H1 (cell line): Measurements from ENCODE around the gene RMRP. TPM values are rescaled to one million over a fixed set of nuclear protein-coding genes. Genes with fewer than 3 reads are reported as not detected.
A peak's percentile ranks its signal among the peaks of the same experiment; 100 is the strongest.

ENCODE experiments used
- CTCF ChIA-PET: fragments of 300-600 bp; sonication (Branson Sonifier 250); formaldehyde crosslinking; loops from one replicate; lab custom pipeline; 2021; ENCODE audit not compliant: partially characterized antibody; lab: Charles Lee
- POLR2A ChIA-PET: fragments of 300-600 bp; sonication (Branson Sonifier 250); formaldehyde crosslinking; loops from one replicate; lab custom pipeline; 2021; ENCODE audit warnings: inconsistent platforms; ENCODE audit not compliant: partially characterized antibody; lab: Charles Lee
- DNase-seq, 2 experiments: peaks; one replicate each; pipeline versions ENCODE4 v3.0.0 to v3.0.0-alpha.2; 2010 to 2022; ENCODE audit warnings: low spot score in 2 of 2, low read depth in 1 of 2, mixed read lengths in 1 of 2
- FAIRE-seq: peaks from 2 replicates; lab custom pipeline; 2011; peaks lifted over from hg19 to GRCh38; lab: Jason Lieb, UNC
- H2AFZ ChIP-seq: 2 replicates; pipeline ENCODE4 v1.8.1; 2012; ENCODE audit warnings: low read length, inconsistent platforms
- H2AK5ac ChIP-seq: 2 replicates; pipeline ENCODE4 v1.6.1; 2013; ENCODE audit warnings: low read depth, low read length
- H2BK120ac ChIP-seq: replicated peaks from 2 replicates; pipeline ENCODE3; 2013; ENCODE audit warnings: low read depth, low read length, inconsistent platforms
- H2BK12ac ChIP-seq: 2 replicates; pipeline ENCODE4 v1.6.1; 2013; ENCODE audit warnings: low read depth, low read length
- H2BK15ac ChIP-seq: 2 replicates; pipeline ENCODE4 v1.6.1; 2013; ENCODE audit warnings: low read length
- H2BK20ac ChIP-seq: 2 replicates; pipeline ENCODE4 v1.6.1; 2013; ENCODE audit warnings: low read length
- H2BK5ac ChIP-seq: 2 replicates; pipeline ENCODE4 v1.6.1; 2013; ENCODE audit warnings: low read depth, low read length
- H3K14ac ChIP-seq: 2 replicates; pipeline ENCODE4 v1.6.1; 2013; ENCODE audit warnings: inconsistent platforms; ENCODE audit not compliant: insufficient read length
- H3K18ac ChIP-seq: 2 replicates; pipeline ENCODE4 v1.6.1; 2013; ENCODE audit warnings: low read length; ENCODE audit errors: extremely low read depth
- H3K23ac ChIP-seq: 2 replicates; pipeline ENCODE4 v1.6.1; 2013; ENCODE audit warnings: inconsistent platforms; ENCODE audit not compliant: insufficient read length
- H3K23me2 ChIP-seq: 2 replicates; pipeline ENCODE4 v1.6.1; 2013; ENCODE audit warnings: low read depth, low read length
- H3K27ac ChIP-seq: 2 replicates; pipeline ENCODE4 v1.6.1; 2011; ENCODE audit warnings: low read depth, low read length, inconsistent platforms
- H3K27me3 ChIP-seq, 4 experiments: replicated peaks in 1 of 4; 1 replicate in 1 of 4; 2 replicates in 3 of 4; pipeline versions ENCODE4 v1.6.1 to v1.8.1; 2011 to 2013; ENCODE audit warnings: low read length in 3 of 4, mild to moderate bottlenecking in 3 of 4, inconsistent platforms in 2 of 4, mixed read lengths in 2 of 4, moderate library complexity in 1 of 4; ENCODE audit not compliant: control insufficient read depth in 3 of 4, insufficient read depth in 3 of 4; ENCODE audit errors: extremely low read depth in 1 of 4
- H3K36me3 ChIP-seq, 4 experiments: 2 replicates each; pipeline versions ENCODE4 v1.6.1 to v1.8.1; 2011 to 2013; ENCODE audit warnings: mild to moderate bottlenecking in 4 of 4, low read length in 3 of 4, moderate library complexity in 2 of 4, control low read depth in 1 of 4, inconsistent platforms in 1 of 4; ENCODE audit not compliant: insufficient read depth in 4 of 4, control insufficient read depth in 2 of 4
- H3K4ac ChIP-seq: replicated peaks from 2 replicates; pipeline ENCODE3; 2013; ENCODE audit warnings: low read length, low read depth, mixed read lengths, inconsistent platforms; ENCODE audit not compliant: insufficient read length
- H3K4me1 ChIP-seq, 4 experiments: replicated peaks in 1 of 4; 1 replicate in 1 of 4; 2 replicates in 3 of 4; pipeline versions ENCODE4 v1.6.1 to v1.8.1; 2011 to 2013; ENCODE audit warnings: low read length in 3 of 4, inconsistent platforms in 2 of 4, mixed read lengths in 1 of 4; ENCODE audit not compliant: insufficient read depth in 4 of 4, control insufficient read depth in 3 of 4
- H3K4me2 ChIP-seq, 2 experiments: 2 replicates each; pipeline versions ENCODE4 v1.6.1 to v1.8.1; 2011 to 2013; ENCODE audit warnings: low read depth in 2 of 2, low read length in 2 of 2, control low read depth in 1 of 2, inconsistent platforms in 1 of 2, mild to moderate bottlenecking in 1 of 2; ENCODE audit not compliant: insufficient read depth in 1 of 2
- H3K4me3 ChIP-seq, 4 experiments: fragments of 200-600, 300-600 bp in 1 of 4; sonication (generic), shearing (Covaris generic), sonication (Bioruptor Twin) in 1 of 4; 2 replicates each; pipeline versions ENCODE4 v1.5.1 to v1.8.1; 2011 to 2016; ENCODE audit warnings: low read length in 4 of 4, low read depth in 3 of 4, control low read depth in 2 of 4, inconsistent platforms in 2 of 4, mild to moderate bottlenecking in 2 of 4, mixed read lengths in 1 of 4, moderate library complexity in 1 of 4; ENCODE audit not compliant: insufficient read depth in 2 of 4; ENCODE audit errors: extremely low read depth in 1 of 4
- H3K56ac ChIP-seq: replicated peaks from 2 replicates; pipeline ENCODE3; 2013; ENCODE audit warnings: low read depth, mild to moderate bottlenecking, mixed read lengths, low read length, inconsistent platforms; ENCODE audit not compliant: insufficient read length
- H3K79me1 ChIP-seq: 2 replicates; pipeline ENCODE4 v1.6.1; 2013; ENCODE audit warnings: low read depth, low read length, control low read depth
- H3K79me2 ChIP-seq, 2 experiments: 2 replicates each; pipeline versions ENCODE4 v1.6.1 to v1.8.1; 2012 to 2013; ENCODE audit warnings: low read length in 2 of 2, mild to moderate bottlenecking in 2 of 2, inconsistent platforms in 1 of 2; ENCODE audit not compliant: insufficient read depth in 2 of 2, control insufficient read depth in 1 of 2
- H3K9ac ChIP-seq, 4 experiments: replicated peaks in 1 of 4; 1 replicate in 1 of 4; 2 replicates in 3 of 4; pipeline versions ENCODE4 v1.6.1 to v1.8.1; 2011 to 2013; ENCODE audit warnings: low read depth in 3 of 4, low read length in 3 of 4, control low read depth in 2 of 4, mild to moderate bottlenecking in 2 of 4, moderate library complexity in 2 of 4, inconsistent platforms in 1 of 4; ENCODE audit errors: extremely low read depth in 1 of 4
- H3K9me3 ChIP-seq, 2 experiments: 2 replicates each; pipeline versions ENCODE4 v1.6.1 to v1.8.1; 2012 to 2013; ENCODE audit warnings: mild to moderate bottlenecking in 2 of 2, moderate library complexity in 2 of 2, control low read depth in 1 of 2, inconsistent platforms in 1 of 2, low read depth in 1 of 2, low read length in 1 of 2, mixed read lengths in 1 of 2; ENCODE audit not compliant: insufficient read depth in 2 of 2
- H4K20me1 ChIP-seq, 2 experiments: replicated peaks in 1 of 2; 2 replicates each; pipeline versions ENCODE3 to v1.8.1; 2011 to 2013; ENCODE audit warnings: inconsistent platforms in 2 of 2, low read length in 2 of 2, mild to moderate bottlenecking in 1 of 2; ENCODE audit not compliant: insufficient read depth in 2 of 2, control insufficient read depth in 1 of 2
- H4K5ac ChIP-seq: 2 replicates; pipeline ENCODE4 v1.6.1; 2013; ENCODE audit warnings: low read length, low read depth, mixed read lengths, inconsistent platforms; ENCODE audit not compliant: insufficient read length
- H4K8ac ChIP-seq: 2 replicates; pipeline ENCODE4 v1.8.0; 2013; ENCODE audit warnings: mild to moderate bottlenecking, moderate library complexity, low read length, inconsistent platforms; ENCODE audit not compliant: insufficient read depth; ENCODE audit errors: extremely low read depth
- H4K91ac ChIP-seq: replicated peaks from 2 replicates; pipeline ENCODE3; 2013; ENCODE audit warnings: low read length, mixed read lengths, inconsistent platforms; ENCODE audit not compliant: insufficient read length
- JUN ChIP-seq: IDR thresholded peaks from 2 replicates; pipeline ENCODE4 v1.6.1; 2011; ENCODE audit warnings: low read depth, mild to moderate bottlenecking, improper control_type of control experiment, low read length
- MAFK ChIP-seq: IDR thresholded peaks from 2 replicates; pipeline ENCODE4 v1.6.1; 2012; ENCODE audit warnings: low read depth, mild to moderate bottlenecking, improper control_type of control experiment, low read length
- WGBS, 2 experiments: shearing (Covaris generic) in 1 of 2; methylation state at CpG; one replicate each; pipeline versions ENCODE4 v1.1.6 to v1.1.7; 2013 to 2015; ENCODE audit warnings: low lambda C conversion rate in 2 of 2, mixed read lengths in 2 of 2, inconsistent platforms in 1 of 2, low coverage in 1 of 2, missing lambda C conversion rate in 1 of 2; ENCODE audit not compliant: insufficient replicate concordance in 2 of 2, insufficient coverage in 1 of 2, insufficient read length in 1 of 2; ENCODE audit errors: extremely low coverage in 1 of 2, missing lambda C conversion rate in 1 of 2; 5-methylcytosine and 5-hydroxymethylcytosine counted together
- polyA plus RNA-seq, 7 experiments: library from polyadenylated mRNA; depleted of rRNA in 3 of 7; stranded (reverse) in 5 of 7; unstranded in 2 of 7; fragments of >200 nt in 5 of 7; fragments of 200-250 nt in 2 of 7; gene quantifications; 1 replicate in 5 of 7; 2 replicates in 1 of 7; 4 replicates in 1 of 7; pipeline versions ENCODE4 v1.2.1 to v1.2.3, GENCODE V29; 2011 to 2013; ENCODE audit warnings: missing spikeins in 2 of 7, mixed read lengths in 2 of 7
- total RNA-seq: library from RNA; stranded (reverse); fragmentation: NEBNext Ultra II Directional; extraction: Animal tissue kit (Norgen Biotek cat#: 25700); gene quantifications from 2 replicates; pipeline ENCODE4 v1.2.1, GENCODE V29; 2021

RMRP gene
- total and polyA plus RNA-seq, 2 of the 8 experiments (the other 6 are each of a cell fraction or from before 2014, with no cell fraction given), result 169 to 14,987 TPM

DNA sequence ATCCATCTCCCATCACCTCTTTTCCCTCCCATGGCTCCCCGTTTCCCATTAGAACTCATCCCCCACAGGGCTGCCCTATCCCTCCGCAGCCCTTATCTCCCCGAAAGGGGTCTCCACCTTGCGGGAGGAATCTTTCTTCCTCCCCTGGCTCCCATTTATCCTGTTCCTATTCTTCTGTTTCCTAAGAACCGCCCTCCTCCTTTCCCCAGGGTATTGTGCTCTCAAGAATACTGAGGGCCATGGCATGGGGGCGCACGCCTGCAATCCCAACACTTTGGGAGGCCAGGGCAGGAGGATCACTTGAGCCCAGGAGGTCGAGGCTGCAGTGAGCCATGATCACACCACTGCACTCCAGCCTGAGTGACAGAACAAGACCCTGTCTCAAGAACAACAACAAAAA is 40.3 kb downstream of the RMRP start:
- H4K91ac ChIP-seq, result no peak overlapping the region
- WGBS, 2 experiments, result 87% methylated on average over 8 of the region's 8 CpGs; no CpG with 5 or more reads in 1 of the 2 experiments
- H2BK15ac ChIP-seq, result no peak overlapping the region
- H3K4me1 ChIP-seq, result peaks cover 0 to 9% (median 5%) of the 10 kb centered on the region in 4 experiments; a peak in 4 of 7 replicates
- no peak overlapping the region for H3K9ac ChIP-seq
- H3K27ac ChIP-seq, result no peak overlapping the region
- no peak for FAIRE-seq
- no peak overlapping the region for H3K4ac ChIP-seq
- H3K79me1 ChIP-seq, result no peaks in the 10 kb centered on the region
- no peak overlapping the region for H2AK5ac ChIP-seq
- peak overlapping the region; percentile 94; the same call in 1 of the 2 replicates for H4K8ac ChIP-seq
- no peak overlapping the region for H2BK20ac ChIP-seq
- TF ChIP-seq MAFK (no peak), JUN (no peak)
- TF ChIP-seq, all 59 proteins: peak for 0
- H2BK5ac ChIP-seq, result no peak overlapping the region
- peaks cover 0 to 18% (median 14%) of the 10 kb centered on the region in 4 experiments; a peak in 4 of 7 replicates for H3K27me3 ChIP-seq
- ChIA-PET POLR2A (interaction anchor here (0.7 to 2.0 kb wide), 5 partner anchors 29 to 111 kb away, joined by 3 to 7 read pairs (median 4); partner anchors contain the start of genes CCDC107 and RMRP), CTCF (interaction anchor here (0.6 to 5.2 kb wide), 10 partner anchors 11 to 166 kb away, joined by 3 to 31 read pairs (median 6); partner anchors contain the start of genes SIT1 and TESK1)
- no peaks in the 10 kb centered on the region for H3K9me3 ChIP-seq
- 0 out of 2 replicates have a peak overlapping the region, but pooled peaks have one; percentile 61 for H3K18ac ChIP-seq
- no peak overlapping the region for H2BK12ac ChIP-seq
- H3K23ac ChIP-seq, result no peak overlapping the region
- DNase-seq, result no peak
- H3K23me2 ChIP-seq, result peaks cover 9% of the 10 kb centered on the region
- no peak overlapping the region for H2BK120ac ChIP-seq
- no peaks in the 10 kb centered on the region for H4K20me1 ChIP-seq
- peak overlapping the region; percentile 74 to 77 for H3K4me2 ChIP-seq
- peak overlapping the region; percentile 44 to 69 (median 50); a peak in 7 of 8 replicates for H3K4me3 ChIP-seq
- H4K5ac ChIP-seq, result no peak overlapping the region
- H3K14ac ChIP-seq, result no peak overlapping the region
- H3K79me2 ChIP-seq, result no peaks in the 10 kb centered on the region
- peak overlapping the region; percentile 99 for H2AFZ ChIP-seq
- no peaks in the 10 kb centered on the region for H3K36me3 ChIP-seq
- no peak overlapping the region for H3K56ac ChIP-seq
